Left lung (tissue), 10 donors: ENCODE results near the gene CLGN. TPM values are rescaled to one million over a fixed set of nuclear protein-coding genes. Genes with fewer than 3 reads are reported as not detected.

Experiments
- ATAC-seq: fragments of 200-7000 bp; cut with Tn5 transposase; one replicate; pipeline ENCODE4 v1.9.1; 2020; ENCODE audit warnings: moderate library complexity
- DNase-seq, 4 donors: peaks; one replicate each; pipeline ENCODE4 v3.0.0-alpha.2; 2013 to 2020
- H3K27ac ChIP-seq, 2 donors: fragments of 200-600 bp; sonication (generic) in 1 of 2; one replicate each; pipeline versions ENCODE4 v1.5.0 to v1.8.0; 2020 to 2021
- H3K27me3 ChIP-seq, 2 donors: fragments of 200-600 bp; sonication (generic) in 1 of 2; one replicate each; pipeline versions ENCODE4 v1.5.0 to v1.8.0; 2020 to 2021
- H3K36me3 ChIP-seq, 2 donors: fragments of 200-600 bp; sonication (generic) in 1 of 2; one replicate each; pipeline versions ENCODE4 v1.5.0 to v1.8.0; 2020 to 2021
- H3K4me1 ChIP-seq, 2 donors: fragments of 200-600 bp; one replicate each; pipeline ENCODE4 v1.8.0; 2021
- H3K4me3 ChIP-seq, 2 donors: fragments of 200-600 bp; sonication (generic) in 1 of 2; one replicate each; pipeline versions ENCODE4 v1.5.0 to v1.8.0; 2020 to 2021; ENCODE audit warnings: mild to moderate bottlenecking in 1 of 2
- H3K9me3 ChIP-seq, 2 donors: fragments of 200-600 bp; sonication (generic) in 1 of 2; one replicate each; pipeline versions ENCODE4 v1.5.0 to v1.8.0; 2020 to 2021
- intact Hi-C, 2 donors: fragments of 100-400 bp; cut with DNase I; formaldehyde crosslinking; loops; one replicate each; pipeline versions ENCODE4 v1.11.2 to v1.14.2; 2022
- polyA plus RNA-seq, 6 donors: library from polyadenylated mRNA; unstranded; fragments of 120-200 nt; gene quantifications; one replicate each; pipeline ENCODE4 v1.2.1, GENCODE V29; 2013; ENCODE audit not compliant: insufficient read length in 6 of 6
- total RNA-seq, 2 donors: library from RNA; stranded (reverse); fragmentation: NEBNext Ultra II Directional; extraction: Animal tissue kit (Norgen Biotek cat#: 25700); gene quantifications; one replicate each; pipeline ENCODE4 v1.2.1, GENCODE V29; 2021
- TF ChIP-seq, protein P1 (sequence below), 2 donors: fragments of 200-600 bp; sonication (generic) in 1 of 2; IDR thresholded peaks; one replicate each; pipeline versions ENCODE4 v1.5.0 to v1.8.0; 2021; ENCODE audit warnings: antibody characterized with exemption in 2 of 2
- donor health status: DM: no; HTN: yes; CAD: no.
- donor health status: DM: no; HTN: no; CAD: no.

Gene CLGN
- total and polyA plus RNA-seq, 8 donors = 0.55 to 4.6 (median 4.4) TPM

DNA sequence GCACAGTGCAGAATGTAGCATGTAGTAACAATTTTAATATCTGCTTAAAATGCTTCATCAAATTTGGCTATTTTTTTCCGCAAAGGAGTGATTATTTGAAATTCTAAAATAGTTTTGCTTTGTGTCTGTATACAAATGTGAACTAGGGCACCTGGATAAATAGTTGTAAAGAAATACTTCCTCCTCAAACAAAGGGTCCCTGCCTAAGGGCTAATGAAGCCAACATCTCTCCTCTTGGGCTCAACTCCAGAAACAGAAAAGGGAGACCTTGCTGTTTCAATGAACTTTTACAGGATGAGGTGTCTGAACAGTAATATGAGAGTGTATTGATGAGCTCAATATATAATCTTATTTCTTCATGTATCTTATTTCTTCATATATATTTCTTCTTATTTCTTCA, 84.8 kb downstream of the CLGN start:
- H3K4me1 ChIP-seq = no peaks in the 10 kb centered on the region
- H3K27ac ChIP-seq = no peak overlapping the region
- intact Hi-C loops = no loop called here
- TF ChIP-seq, protein P1, sequence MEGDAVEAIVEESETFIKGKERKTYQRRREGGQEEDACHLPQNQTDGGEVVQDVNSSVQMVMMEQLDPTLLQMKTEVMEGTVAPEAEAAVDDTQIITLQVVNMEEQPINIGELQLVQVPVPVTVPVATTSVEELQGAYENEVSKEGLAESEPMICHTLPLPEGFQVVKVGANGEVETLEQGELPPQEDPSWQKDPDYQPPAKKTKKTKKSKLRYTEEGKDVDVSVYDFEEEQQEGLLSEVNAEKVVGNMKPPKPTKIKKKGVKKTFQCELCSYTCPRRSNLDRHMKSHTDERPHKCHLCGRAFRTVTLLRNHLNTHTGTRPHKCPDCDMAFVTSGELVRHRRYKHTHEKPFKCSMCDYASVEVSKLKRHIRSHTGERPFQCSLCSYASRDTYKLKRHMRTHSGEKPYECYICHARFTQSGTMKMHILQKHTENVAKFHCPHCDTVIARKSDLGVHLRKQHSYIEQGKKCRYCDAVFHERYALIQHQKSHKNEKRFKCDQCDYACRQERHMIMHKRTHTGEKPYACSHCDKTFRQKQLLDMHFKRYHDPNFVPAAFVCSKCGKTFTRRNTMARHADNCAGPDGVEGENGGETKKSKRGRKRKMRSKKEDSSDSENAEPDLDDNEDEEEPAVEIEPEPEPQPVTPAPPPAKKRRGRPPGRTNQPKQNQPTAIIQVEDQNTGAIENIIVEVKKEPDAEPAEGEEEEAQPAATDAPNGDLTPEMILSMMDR (IDR thresholded peaks at IDR 0.05) = no peak
- H3K27me3 ChIP-seq = no peaks in the 10 kb centered on the region
- ATAC-seq (no peak), DNase-seq (no peak)
- H3K4me3 ChIP-seq = no peak overlapping the region
- no peaks in the 10 kb centered on the region for H3K9me3 ChIP-seq
- no peaks in the 10 kb centered on the region for H3K36me3 ChIP-seq

Other genes with a start within 250 kb of the CLGN start
- 10 to 100 TPM; 43.9 to 49.3 TPM for gene SCOC, start 54.0 kb downstream of the CLGN start, total RNA-seq
- gene SCOC, start 54.0 kb downstream of the CLGN start, polyA plus RNA-seq = 10 to 100 TPM; 81.1 to 91.5 (median 86.0) TPM
- gene MGAT4D, start 70.6 kb upstream of the CLGN start, total RNA-seq = not detected
- not detected for gene MGAT4D, start 70.6 kb upstream of the CLGN start, polyA plus RNA-seq
- 10 to 100 TPM; 26.2 to 29.4 TPM for gene ELMOD2, start 96.5 kb upstream of the CLGN start, total RNA-seq
- gene ELMOD2, start 96.5 kb upstream of the CLGN start, polyA plus RNA-seq = 10 to 100 TPM; 40.6 to 48.5 (median 45.1) TPM
- not detected for gene UCP1, start 141.3 kb upstream of the CLGN start, total RNA-seq
- gene UCP1, start 141.3 kb upstream of the CLGN start, polyA plus RNA-seq = under 1 TPM; 0.47 to 0.99 (median 0.57) TPM